Liver (tissue), 3 donors: ENCODE measurements around the gene PPP1R3E.

ENCODE experiments used
- FOXA1 ChIP-seq: IDR thresholded peaks from 2 replicates; pipeline ENCODE4 v1.6.1; 2016; ENCODE audit warnings: antibody characterized with exemption
- GABPA ChIP-seq, 2 donors: IDR thresholded peaks in 1 of 2; conservative IDR thresholded peaks in 1 of 2; 2 replicates each; pipeline ENCODE4 v1.6.1; 2016; ENCODE audit warnings: antibody characterized with exemption in 2 of 2, mild to moderate bottlenecking in 1 of 2, moderate library complexity in 1 of 2
- NR2F2 ChIP-seq: IDR thresholded peaks from 2 replicates; pipeline ENCODE4 v1.6.1; 2016; ENCODE audit warnings: antibody characterized with exemption
- RAD21 ChIP-seq, 2 donors: IDR thresholded peaks; 2 replicates each; pipeline ENCODE4 v1.6.1; 2016; ENCODE audit warnings: antibody characterized with exemption in 2 of 2, mild to moderate bottlenecking in 2 of 2
- RXRA ChIP-seq, 2 donors: IDR thresholded peaks; 2 replicates each; pipeline ENCODE4 v1.6.1; 2017 to 2018; ENCODE audit warnings: antibody characterized with exemption in 2 of 2, mild to moderate bottlenecking in 1 of 2
- SP1 ChIP-seq: IDR thresholded peaks from 2 replicates; pipeline ENCODE4 v1.6.1; 2018; ENCODE audit warnings: antibody characterized with exemption, mild to moderate bottlenecking
- TAF1 ChIP-seq: conservative IDR thresholded peaks from 2 replicates; pipeline ENCODE4 v1.6.1; 2016; ENCODE audit warnings: antibody characterized with exemption, mild to moderate bottlenecking
- YY1 ChIP-seq: IDR thresholded peaks from 2 replicates; pipeline ENCODE4 v1.6.1; 2016; ENCODE audit warnings: antibody characterized with exemption, mild to moderate bottlenecking
- TF ChIP-seq, protein P1 (sequence below): fragments of 150-350 bp; IDR thresholded peaks from 2 replicates; pipeline ENCODE4 v1.5.1; 2017; ENCODE audit warnings: improper control_type of control experiment, low read depth, low read length; ENCODE audit not compliant: missing input control
- TF ChIP-seq, protein P2 (sequence below): IDR thresholded peaks from 2 replicates; pipeline ENCODE4 v1.6.1; 2016; ENCODE audit warnings: antibody characterized with exemption
- TF ChIP-seq, protein P3 (sequence below): IDR thresholded peaks from 2 replicates; pipeline ENCODE4 v1.6.1; 2016; ENCODE audit warnings: antibody characterized with exemption, mild to moderate bottlenecking
- TF ChIP-seq, protein P4 (sequence below): IDR thresholded peaks from 2 replicates; pipeline ENCODE4 v1.6.1; 2016; ENCODE audit warnings: antibody characterized with exemption
- TF ChIP-seq, protein P5 (sequence below): IDR thresholded peaks from 2 replicates; pipeline ENCODE4 v1.6.1; 2016; ENCODE audit warnings: antibody characterized with exemption
- donor health status: healthy.
- donor health status: healthy.

DNA sequence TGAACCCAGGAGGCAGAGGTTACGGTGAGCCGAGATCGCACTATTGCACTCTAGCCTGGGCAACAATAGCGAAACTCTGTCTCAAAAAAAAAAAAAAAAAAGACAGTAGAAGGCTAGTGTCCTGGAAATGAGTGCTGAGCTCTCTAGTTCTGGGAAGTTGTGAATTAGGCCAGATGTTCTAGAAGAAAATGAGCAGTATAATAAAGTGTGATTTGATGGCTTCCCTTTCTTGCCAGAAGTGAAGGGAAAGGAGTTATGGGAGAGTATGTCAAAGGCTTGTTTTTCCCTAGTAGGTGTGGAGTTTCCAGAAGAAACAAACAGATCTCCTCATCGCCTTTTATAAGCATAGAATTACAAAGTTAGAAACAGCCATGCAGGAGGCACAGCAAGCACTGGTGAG lies 44.4 kb downstream of the PPP1R3E start:
- TF ChIP-seq, protein P1, sequence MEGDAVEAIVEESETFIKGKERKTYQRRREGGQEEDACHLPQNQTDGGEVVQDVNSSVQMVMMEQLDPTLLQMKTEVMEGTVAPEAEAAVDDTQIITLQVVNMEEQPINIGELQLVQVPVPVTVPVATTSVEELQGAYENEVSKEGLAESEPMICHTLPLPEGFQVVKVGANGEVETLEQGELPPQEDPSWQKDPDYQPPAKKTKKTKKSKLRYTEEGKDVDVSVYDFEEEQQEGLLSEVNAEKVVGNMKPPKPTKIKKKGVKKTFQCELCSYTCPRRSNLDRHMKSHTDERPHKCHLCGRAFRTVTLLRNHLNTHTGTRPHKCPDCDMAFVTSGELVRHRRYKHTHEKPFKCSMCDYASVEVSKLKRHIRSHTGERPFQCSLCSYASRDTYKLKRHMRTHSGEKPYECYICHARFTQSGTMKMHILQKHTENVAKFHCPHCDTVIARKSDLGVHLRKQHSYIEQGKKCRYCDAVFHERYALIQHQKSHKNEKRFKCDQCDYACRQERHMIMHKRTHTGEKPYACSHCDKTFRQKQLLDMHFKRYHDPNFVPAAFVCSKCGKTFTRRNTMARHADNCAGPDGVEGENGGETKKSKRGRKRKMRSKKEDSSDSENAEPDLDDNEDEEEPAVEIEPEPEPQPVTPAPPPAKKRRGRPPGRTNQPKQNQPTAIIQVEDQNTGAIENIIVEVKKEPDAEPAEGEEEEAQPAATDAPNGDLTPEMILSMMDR, result no peak
- TF ChIP-seq, protein P2, sequence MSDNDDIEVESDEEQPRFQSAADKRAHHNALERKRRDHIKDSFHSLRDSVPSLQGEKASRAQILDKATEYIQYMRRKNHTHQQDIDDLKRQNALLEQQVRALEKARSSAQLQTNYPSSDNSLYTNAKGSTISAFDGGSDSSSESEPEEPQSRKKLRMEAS, result no peak
- TF ChIP-seq TAF1 (no peak), RAD21 (IDR thresholded peaks at IDR 0.05) (no peak), RXRA (IDR thresholded peaks at IDR 0.05) (no peak), YY1 (no peak), SP1 (no peak), GABPA (IDR thresholded peaks at IDR 0.05 in 1 of 2, conservative IDR thresholded peaks at IDR 0.05 in 1 of 2) (no peak), NR2F2 (no peak), FOXA1 (no peak)
- TF ChIP-seq, protein P3, sequence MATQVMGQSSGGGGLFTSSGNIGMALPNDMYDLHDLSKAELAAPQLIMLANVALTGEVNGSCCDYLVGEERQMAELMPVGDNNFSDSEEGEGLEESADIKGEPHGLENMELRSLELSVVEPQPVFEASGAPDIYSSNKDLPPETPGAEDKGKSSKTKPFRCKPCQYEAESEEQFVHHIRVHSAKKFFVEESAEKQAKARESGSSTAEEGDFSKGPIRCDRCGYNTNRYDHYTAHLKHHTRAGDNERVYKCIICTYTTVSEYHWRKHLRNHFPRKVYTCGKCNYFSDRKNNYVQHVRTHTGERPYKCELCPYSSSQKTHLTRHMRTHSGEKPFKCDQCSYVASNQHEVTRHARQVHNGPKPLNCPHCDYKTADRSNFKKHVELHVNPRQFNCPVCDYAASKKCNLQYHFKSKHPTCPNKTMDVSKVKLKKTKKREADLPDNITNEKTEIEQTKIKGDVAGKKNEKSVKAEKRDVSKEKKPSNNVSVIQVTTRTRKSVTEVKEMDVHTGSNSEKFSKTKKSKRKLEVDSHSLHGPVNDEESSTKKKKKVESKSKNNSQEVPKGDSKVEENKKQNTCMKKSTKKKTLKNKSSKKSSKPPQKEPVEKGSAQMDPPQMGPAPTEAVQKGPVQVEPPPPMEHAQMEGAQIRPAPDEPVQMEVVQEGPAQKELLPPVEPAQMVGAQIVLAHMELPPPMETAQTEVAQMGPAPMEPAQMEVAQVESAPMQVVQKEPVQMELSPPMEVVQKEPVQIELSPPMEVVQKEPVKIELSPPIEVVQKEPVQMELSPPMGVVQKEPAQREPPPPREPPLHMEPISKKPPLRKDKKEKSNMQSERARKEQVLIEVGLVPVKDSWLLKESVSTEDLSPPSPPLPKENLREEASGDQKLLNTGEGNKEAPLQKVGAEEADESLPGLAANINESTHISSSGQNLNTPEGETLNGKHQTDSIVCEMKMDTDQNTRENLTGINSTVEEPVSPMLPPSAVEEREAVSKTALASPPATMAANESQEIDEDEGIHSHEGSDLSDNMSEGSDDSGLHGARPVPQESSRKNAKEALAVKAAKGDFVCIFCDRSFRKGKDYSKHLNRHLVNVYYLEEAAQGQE, result no peak
- TF ChIP-seq, protein P4, sequence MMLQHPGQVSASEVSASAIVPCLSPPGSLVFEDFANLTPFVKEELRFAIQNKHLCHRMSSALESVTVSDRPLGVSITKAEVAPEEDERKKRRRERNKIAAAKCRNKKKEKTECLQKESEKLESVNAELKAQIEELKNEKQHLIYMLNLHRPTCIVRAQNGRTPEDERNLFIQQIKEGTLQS, result no peak
- TF ChIP-seq, protein P5, sequence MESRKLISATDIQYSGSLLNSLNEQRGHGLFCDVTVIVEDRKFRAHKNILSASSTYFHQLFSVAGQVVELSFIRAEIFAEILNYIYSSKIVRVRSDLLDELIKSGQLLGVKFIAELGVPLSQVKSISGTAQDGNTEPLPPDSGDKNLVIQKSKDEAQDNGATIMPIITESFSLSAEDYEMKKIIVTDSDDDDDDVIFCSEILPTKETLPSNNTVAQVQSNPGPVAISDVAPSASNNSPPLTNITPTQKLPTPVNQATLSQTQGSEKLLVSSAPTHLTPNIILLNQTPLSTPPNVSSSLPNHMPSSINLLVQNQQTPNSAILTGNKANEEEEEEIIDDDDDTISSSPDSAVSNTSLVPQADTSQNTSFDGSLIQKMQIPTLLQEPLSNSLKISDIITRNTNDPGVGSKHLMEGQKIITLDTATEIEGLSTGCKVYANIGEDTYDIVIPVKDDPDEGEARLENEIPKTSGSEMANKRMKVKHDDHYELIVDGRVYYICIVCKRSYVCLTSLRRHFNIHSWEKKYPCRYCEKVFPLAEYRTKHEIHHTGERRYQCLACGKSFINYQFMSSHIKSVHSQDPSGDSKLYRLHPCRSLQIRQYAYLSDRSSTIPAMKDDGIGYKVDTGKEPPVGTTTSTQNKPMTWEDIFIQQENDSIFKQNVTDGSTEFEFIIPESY, result no peak
